ENCODE data around the gene HEXIM1.

HEXIM1 gene

DNA sequence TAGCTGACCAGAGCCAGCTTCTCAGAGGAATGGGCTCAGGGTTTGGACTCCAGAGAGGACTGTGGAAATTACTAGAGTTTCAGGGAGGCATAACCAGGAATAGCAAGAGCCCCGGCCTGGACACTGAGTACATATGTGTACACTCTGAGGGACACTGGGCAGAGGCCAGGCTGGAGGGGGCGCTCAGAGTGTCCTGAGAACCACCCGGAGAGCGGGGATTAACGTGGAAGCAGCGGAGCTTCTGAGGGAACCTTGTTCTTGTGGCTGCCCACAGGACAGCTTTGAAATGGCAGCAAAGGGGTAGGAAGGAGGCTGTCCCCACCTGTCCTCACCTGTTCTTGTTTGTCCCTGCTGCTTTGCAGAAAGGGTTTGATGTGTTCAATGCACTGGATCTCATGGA lies 43.8 kb upstream of the HEXIM1 start:
- H3K9me3 ChIP-seq (replicated peaks in 1 of 11), result no peaks in the 10 kb centered on the region
- no peak overlapping the region for H3K4me2 ChIP-seq
- H3K4me3 ChIP-seq, result no peak overlapping the region
- TF ChIP-seq Cebpa-rat (IDR thresholded peaks at IDR 0.05), result no peak
- H3K27me3 ChIP-seq, result no peaks in the 10 kb centered on the region
- 0 out of 22 replicates have a peak overlapping the region, but pooled peaks of 1 of the 11 experiments have one; percentile 53 for H3K27ac ChIP-seq
- H3K4me1 ChIP-seq, result peaks cover 7 to 39% (median 26%) of the 10 kb centered on the region in 10 experiments
- peaks cover 0 to 77% (median 17%) of the 10 kb centered on the region in 11 experiments; a peak in 9 of 22 replicates for H4K20me1 ChIP-seq
- H3K36me3 ChIP-seq, result peaks cover 94 to 99% (median 97%) of the 10 kb centered on the region in 11 experiments
- no peak overlapping the region for H3K9ac ChIP-seq

DNA sequence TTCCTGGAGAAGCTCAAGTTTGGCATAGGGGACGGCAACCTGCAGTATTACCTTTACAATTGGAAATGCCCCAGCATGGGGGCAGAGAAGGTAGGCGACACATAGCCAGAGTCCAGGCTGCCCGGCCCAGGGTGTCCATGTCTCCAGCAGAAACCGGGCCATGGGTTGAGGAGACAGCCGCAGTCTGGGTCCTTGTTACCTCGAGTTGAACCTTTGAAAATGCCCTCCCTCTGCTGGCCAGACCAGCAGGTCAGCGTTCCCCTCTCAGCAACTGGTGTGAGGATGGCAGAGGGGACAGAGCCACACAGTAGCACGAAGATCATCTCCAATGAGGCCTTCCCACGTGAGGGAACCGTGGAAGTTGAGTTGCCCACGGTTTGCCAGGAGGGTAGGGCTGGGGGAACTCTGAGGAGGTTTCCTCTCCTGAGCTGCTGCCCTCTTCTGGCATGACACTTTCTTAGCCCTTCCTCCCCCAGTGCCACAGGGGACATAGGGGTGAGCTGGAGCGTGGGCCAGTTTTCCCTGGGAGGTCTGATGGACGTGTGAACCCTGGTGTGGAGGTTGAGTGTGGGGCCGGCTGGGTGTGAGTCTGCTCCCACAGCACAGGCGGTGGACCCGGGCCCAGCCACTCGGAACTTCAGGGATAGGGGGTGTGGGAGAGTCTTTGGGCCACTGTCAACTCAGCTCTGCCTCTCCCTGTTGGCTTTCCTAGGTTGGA lies 43.2 kb upstream of the HEXIM1 start:
- TF ChIP-seq Cebpa-rat (IDR thresholded peaks at IDR 0.05), result no peak
- Histone ChIP-seq H3K27ac (peak overlapping the region in 1 of 11 experiments; percentile 41; a peak in 3 of 22 replicates), H3K36me3 (peaks cover 89 to 94% (median 92%) of the 10 kb centered on the region in 11 experiments), H4K20me1 (peaks cover 0 to 77% (median 17%) of the 10 kb centered on the region in 11 experiments; a peak in 9 of 22 replicates), H3K9me3 (replicated peaks in 1 of 11) (no peaks in the 10 kb centered on the region), H3K4me2 (no peak overlapping the region), H3K27me3 (no peaks in the 10 kb centered on the region), H3K9ac (peak overlapping the region in 1 of 11 experiments; percentile 6; a peak in 1 of 22 replicates), H3K4me1 (peaks cover 12 to 44% (median 32%) of the 10 kb centered on the region in 10 experiments), H3K4me3 (no peak overlapping the region)

DNA sequence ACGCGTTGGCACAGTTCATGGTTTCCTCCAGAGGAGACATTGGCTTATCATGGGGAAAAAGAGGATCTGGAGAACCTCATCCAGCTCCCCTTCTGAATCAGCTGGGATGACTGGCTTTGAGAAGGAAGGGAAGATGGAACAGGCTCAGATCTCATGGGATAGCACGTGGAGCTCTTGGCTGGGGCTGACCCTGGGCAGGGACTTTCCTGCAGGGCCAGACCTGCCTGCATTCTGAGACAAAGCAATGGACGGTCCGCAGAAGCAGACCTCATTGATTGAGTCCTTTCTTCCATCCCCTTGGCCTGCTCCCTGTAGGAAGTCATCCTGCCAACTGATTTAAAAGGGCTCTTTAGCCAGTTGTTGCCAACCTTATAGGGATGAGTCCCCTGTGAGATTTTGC lies 42.2 kb upstream of the HEXIM1 start:
- Histone ChIP-seq H3K36me3 (peaks cover 81 to 85% (median 83%) of the 10 kb centered on the region in 11 experiments), H3K9ac (peak overlapping the region in 3 of 11 experiments; percentile 5 to 13 (median 5); a peak in 1 of 22 replicates), H3K27me3 (no peaks in the 10 kb centered on the region), H3K9me3 (replicated peaks in 1 of 11) (no peaks in the 10 kb centered on the region), H3K27ac (peak overlapping the region in 1 of 11 experiments; percentile 34; a peak in 1 of 22 replicates), H3K4me2 (no peak overlapping the region), H4K20me1 (peaks cover 0 to 87% (median 17%) of the 10 kb centered on the region in 11 experiments; a peak in 9 of 22 replicates), H3K4me3 (no peak overlapping the region), H3K4me1 (peaks cover 23 to 55% (median 42%) of the 10 kb centered on the region in 10 experiments)
- no peak for TF ChIP-seq Cebpa-rat (IDR thresholded peaks at IDR 0.05)

DNA sequence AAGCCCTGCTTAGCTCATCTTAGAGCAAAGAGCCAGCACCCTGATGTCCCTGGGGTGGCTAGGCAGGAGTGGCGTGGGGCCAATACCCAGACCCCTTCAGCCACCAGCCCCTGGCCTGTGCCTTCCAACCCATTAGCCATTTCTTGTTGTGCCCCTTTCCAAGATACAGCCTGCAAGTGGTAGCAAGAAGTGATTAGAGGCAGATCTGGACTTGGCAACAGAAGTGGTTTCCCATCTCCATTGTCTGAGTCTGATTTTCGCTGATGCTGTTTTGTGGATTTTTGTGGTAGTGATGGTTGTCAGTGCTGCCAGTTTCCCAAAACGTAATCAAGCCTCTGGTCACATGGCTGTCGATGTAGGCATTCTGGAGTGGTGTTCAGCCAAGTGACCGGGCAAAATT lies 41.7 kb upstream of the HEXIM1 start:
- no peak for TF ChIP-seq Cebpa-rat (IDR thresholded peaks at IDR 0.05)
- H3K36me3 ChIP-seq, result peaks cover 76 to 80% (median 79%) of the 10 kb centered on the region in 11 experiments
- H4K20me1 ChIP-seq, result peaks cover 0 to 91% (median 17%) of the 10 kb centered on the region in 11 experiments; a peak in 9 of 22 replicates
- no peaks in the 10 kb centered on the region for H3K9me3 ChIP-seq (replicated peaks in 1 of 11)
- H3K27ac ChIP-seq, result peak overlapping the region in 2 of 11 experiments; percentile 12 to 34; a peak in 2 of 22 replicates
- H3K9ac ChIP-seq, result peak overlapping the region in 3 of 11 experiments; percentile 5 to 13 (median 5); a peak in 4 of 22 replicates
- peaks cover 27 to 55% (median 43%) of the 10 kb centered on the region in 10 experiments for H3K4me1 ChIP-seq
- H3K4me3 ChIP-seq, result no peak overlapping the region
- H3K4me2 ChIP-seq, result no peak overlapping the region
- no peaks in the 10 kb centered on the region for H3K27me3 ChIP-seq

DNA sequence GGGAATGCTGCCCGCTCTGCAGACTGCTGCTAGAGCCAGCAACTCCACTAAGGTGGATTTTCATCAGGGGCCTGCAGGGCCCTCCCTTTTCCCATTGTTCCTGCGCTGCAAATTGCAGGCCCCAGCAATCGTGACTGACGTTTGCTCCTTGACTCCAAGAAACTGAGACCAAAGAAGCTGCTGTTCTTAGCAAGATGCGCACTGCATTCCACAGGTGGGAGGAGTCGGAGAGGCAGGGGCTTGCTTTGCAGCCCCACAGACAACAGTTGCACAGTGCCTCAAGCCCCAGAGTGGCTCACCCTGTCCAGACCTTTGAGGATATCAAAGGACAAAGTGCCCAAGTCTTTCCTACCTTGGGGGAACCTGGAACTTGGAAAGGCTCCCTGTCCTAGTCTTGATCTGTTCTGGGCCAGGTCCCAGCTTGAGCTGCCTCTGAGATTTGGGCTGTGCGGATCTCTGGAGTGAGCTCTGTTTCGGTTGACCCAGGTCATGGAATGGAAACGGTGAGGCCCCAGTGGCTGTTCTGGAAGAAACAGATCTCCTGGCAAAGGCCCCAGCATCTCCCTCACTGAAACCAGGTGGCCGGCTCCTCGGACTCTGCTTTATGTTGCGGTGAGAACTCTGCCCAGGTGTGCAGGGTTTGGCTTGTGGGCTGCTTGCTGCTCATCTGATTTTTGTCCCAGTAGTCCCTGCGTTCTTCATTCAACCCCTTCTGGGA lies 40.8 kb upstream of the HEXIM1 start:
- no peaks in the 10 kb centered on the region for H3K9me3 ChIP-seq (replicated peaks in 1 of 11)
- H3K27ac ChIP-seq, result peak overlapping the region in 7 of 11 experiments; percentile 16 to 96 (median 95); a peak in 9 of 22 replicates
- TF ChIP-seq Cebpa-rat (IDR thresholded peaks at IDR 0.05), result no peak
- H3K27me3 ChIP-seq, result no peaks in the 10 kb centered on the region
- no peak overlapping the region for H3K4me2 ChIP-seq
- peaks cover 36 to 56% (median 50%) of the 10 kb centered on the region in 10 experiments for H3K4me1 ChIP-seq
- peaks cover 0 to 84% (median 14%) of the 10 kb centered on the region in 11 experiments; a peak in 9 of 22 replicates for H4K20me1 ChIP-seq
- peak overlapping the region in 4 of 11 experiments; percentile 5 to 44 (median 28); a peak in 5 of 22 replicates for H3K9ac ChIP-seq
- peaks cover 67 to 71% (median 70%) of the 10 kb centered on the region in 11 experiments for H3K36me3 ChIP-seq
- H3K4me3 ChIP-seq, result no peak overlapping the region

DNA sequence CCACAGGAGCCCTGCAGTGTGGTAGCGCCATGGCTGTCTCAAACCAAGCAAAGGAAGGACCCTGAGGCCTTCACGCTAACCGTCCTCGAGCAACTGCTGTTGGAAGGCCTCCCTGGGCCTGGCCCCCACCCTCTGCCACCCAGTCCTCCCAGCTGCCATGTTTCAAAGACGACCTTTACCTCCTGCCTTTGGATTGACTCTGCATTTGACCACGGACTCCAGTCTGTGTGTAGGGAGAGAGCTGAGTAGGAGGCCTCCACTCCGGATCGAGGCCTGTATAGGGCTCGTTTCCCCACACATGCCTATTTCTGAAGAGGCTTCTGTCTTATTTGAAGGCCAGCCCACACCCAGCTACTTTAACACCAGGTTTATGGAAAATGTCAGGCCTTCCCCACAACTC lies 40.2 kb upstream of the HEXIM1 start:
- peaks cover 61 to 65% (median 64%) of the 10 kb centered on the region in 11 experiments for H3K36me3 ChIP-seq
- no peak overlapping the region for H3K4me3 ChIP-seq
- H3K27ac ChIP-seq, result peak overlapping the region in 7 of 11 experiments; percentile 16 to 96 (median 95); a peak in 13 of 22 replicates
- no peaks in the 10 kb centered on the region for H3K27me3 ChIP-seq
- no peak for TF ChIP-seq Cebpa-rat (IDR thresholded peaks at IDR 0.05)
- H3K9ac ChIP-seq, result peak overlapping the region in 8 of 11 experiments; percentile 4 to 44 (median 24); a peak in 7 of 22 replicates
- H3K4me2 ChIP-seq, result no peak overlapping the region
- peaks cover 0 to 79% (median 11%) of the 10 kb centered on the region in 11 experiments; a peak in 8 of 22 replicates for H4K20me1 ChIP-seq
- peaks cover 42 to 62% (median 54%) of the 10 kb centered on the region in 10 experiments for H3K4me1 ChIP-seq
- H3K9me3 ChIP-seq (replicated peaks in 1 of 11), result no peaks in the 10 kb centered on the region

DNA sequence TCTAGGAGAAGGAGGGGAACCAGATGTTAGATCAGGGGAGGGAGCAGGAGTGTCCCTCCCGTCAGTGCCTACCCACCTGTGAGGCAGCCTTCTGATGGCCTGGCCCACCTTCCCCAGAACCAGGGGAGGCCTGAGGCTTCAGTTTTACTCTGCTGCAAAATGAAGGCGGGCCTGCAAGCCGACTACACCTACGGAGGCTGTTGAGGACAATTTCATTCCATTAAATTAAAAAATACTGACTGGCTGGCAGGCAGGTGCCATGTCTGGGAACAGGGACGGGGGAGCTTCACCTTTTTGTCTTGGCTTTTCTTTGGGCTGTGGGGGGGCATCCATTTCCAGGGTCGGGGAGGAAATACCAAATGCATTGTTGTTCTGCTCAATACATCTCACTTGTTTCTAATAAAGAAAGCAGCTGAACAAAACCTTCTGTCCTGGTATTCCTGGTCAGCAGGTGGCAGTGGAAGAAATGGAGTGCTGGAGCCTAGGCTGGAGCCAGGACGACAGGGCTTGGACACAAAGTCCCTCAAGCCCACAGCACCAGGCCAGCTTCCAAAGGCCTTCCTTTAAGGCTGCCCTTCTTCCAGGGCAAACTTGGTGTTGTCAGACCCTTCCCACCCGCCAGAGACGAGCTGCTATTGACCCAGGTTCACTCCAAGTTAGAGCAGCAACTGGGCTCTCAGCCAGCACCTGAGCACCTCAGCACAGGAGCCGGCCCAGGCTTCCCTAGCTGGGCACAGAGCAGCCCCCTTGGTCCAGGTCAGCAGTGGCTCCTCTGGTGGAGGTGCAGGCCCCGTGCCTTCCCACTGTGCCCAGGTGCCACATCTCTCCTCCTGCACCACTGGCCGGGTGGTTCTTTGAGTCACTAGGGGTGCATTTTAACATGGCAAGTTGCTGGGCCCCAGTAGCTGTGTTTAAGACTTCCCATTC lies 39.4 kb upstream of the HEXIM1 start:
- H3K9me3 ChIP-seq (replicated peaks in 1 of 11), result no peaks in the 10 kb centered on the region
- peaks cover 0 to 79% (median 11%) of the 10 kb centered on the region in 11 experiments; a peak in 8 of 22 replicates for H4K20me1 ChIP-seq
- H3K27ac ChIP-seq, result peak overlapping the region in 9 of 11 experiments; percentile 33 to 96 (median 95); a peak in 17 of 22 replicates
- H3K4me3 ChIP-seq, result no peak overlapping the region
- no peak for TF ChIP-seq Cebpa-rat (IDR thresholded peaks at IDR 0.05)
- peak overlapping the region in 9 of 11 experiments; percentile 32 to 83 (median 42); a peak in 14 of 22 replicates for H3K9ac ChIP-seq
- peaks cover 53 to 64% (median 56%) of the 10 kb centered on the region in 11 experiments for H3K36me3 ChIP-seq
- H3K4me1 ChIP-seq, result peaks cover 50 to 70% (median 62%) of the 10 kb centered on the region in 10 experiments
- H3K27me3 ChIP-seq, result no peaks in the 10 kb centered on the region
- peak overlapping the region; percentile 11 to 99 (median 95); a peak in 19 of 22 replicates for H3K4me2 ChIP-seq
